Measurements from ENCODE around the gene C10orf90. TPM values are rescaled to one million over a fixed set of nuclear protein-coding genes. Genes with fewer than 3 reads are reported as not detected.

Gene C10orf90
- total RNA-seq, 4 donors from 2014 or later: 0.06 TPM; not detected in 3

GRCh38 chr10:126611303-126611702 is 59.2 kb downstream of the C10orf90 start:
- Histone ChIP-seq H3K27ac (replicated peaks in 1 of 4) (no peak overlapping the region), H3K9me3 (no peaks in the 10 kb centered on the region), H3K27me3 (no peaks in the 10 kb centered on the region), H3K4me3 (no peak overlapping the region), H3K4me1 (no peaks in the 10 kb centered on the region), H3K36me3 (no peaks in the 10 kb centered on the region)
- WGBS: 66% methylated on average over 2 of the region's 2 CpGs
- DNase-seq (ENCODE audit: extremely low spot score): no peak
- intact Hi-C loops (cut with DNase I): no loop called here
- TF ChIP-seq EP300 (IDR thresholded peaks at IDR 0.05) (no peak), POLR2AphosphoS5 (IDR thresholded peaks at IDR 0.05) (no peak)

GRCh38 chr10:126609566-126609965 is 60.9 kb downstream of the C10orf90 start:
- Histone ChIP-seq H3K4me3 (no peak overlapping the region), H3K4me1 (no peaks in the 10 kb centered on the region), H3K27me3 (no peaks in the 10 kb centered on the region), H3K36me3 (no peaks in the 10 kb centered on the region), H3K9me3 (no peaks in the 10 kb centered on the region), H3K27ac (replicated peaks in 1 of 4) (no peak overlapping the region)
- intact Hi-C loops (cut with DNase I): no loop called here
- TF ChIP-seq POLR2A (IDR thresholded peaks at IDR 0.05; ENCODE audit: low read depth) (no peak), EP300 (IDR thresholded peaks at IDR 0.05) (no peak), POLR2AphosphoS5 (IDR thresholded peaks at IDR 0.05) (no peak), CTCF (IDR thresholded peaks at IDR 0.05) (no peak)
- WGBS: 73% methylated on average over 4 of the region's 4 CpGs
- no peak for DNase-seq (ENCODE audit: extremely low spot score)

GRCh38 chr10:126599949-126600682 is 70.4 kb downstream of the C10orf90 start:
- H3K36me3 ChIP-seq: no peaks in the 10 kb centered on the region
- DNase-seq (ENCODE audit: extremely low spot score): no peak
- TF ChIP-seq POLR2AphosphoS5 (IDR thresholded peaks at IDR 0.05) (no peak), EP300 (IDR thresholded peaks at IDR 0.05) (no peak), CTCF (IDR thresholded peaks at IDR 0.05) (no peak), POLR2A (IDR thresholded peaks at IDR 0.05; ENCODE audit: low read depth) (no peak)
- no peak overlapping the region for H3K27ac ChIP-seq (replicated peaks in 1 of 4)
- no peak overlapping the region for H3K4me3 ChIP-seq
- no peaks in the 10 kb centered on the region for H3K9me3 ChIP-seq
- intact Hi-C loops (cut with DNase I): no loop called here
- no peaks in the 10 kb centered on the region for H3K4me1 ChIP-seq
- WGBS: 79% methylated on average over 19 of the region's 19 CpGs
- H3K27me3 ChIP-seq: no peaks in the 10 kb centered on the region

- Histone ChIP-seq H3K9me3 (no peaks in the 10 kb centered on the region), H3K4me3 (no peak overlapping the region), H3K4me1 (no peaks in the 10 kb centered on the region), H3K27me3 (peaks cover 0 to 2% (median 0%) of the 10 kb centered on the region in 4 donors), H3K36me3 (no peaks in the 10 kb centered on the region), H3K27ac (replicated peaks in 1 of 4) (no peak overlapping the region)
- TF ChIP-seq CTCF (IDR thresholded peaks at IDR 0.05) (peak in 1 of 3 experiments; percentile 26), POLR2A (IDR thresholded peaks at IDR 0.05; ENCODE audit: low read depth) (no peak), POLR2AphosphoS5 (IDR thresholded peaks at IDR 0.05) (no peak)
- peak; percentile 31 for DNase-seq (ENCODE audit: extremely low spot score)
- intact Hi-C loops (cut with DNase I): no loop called here
- whole genome bisulfite sequencing: 80% methylated on average over 2 of the region's 3 CpGs
These were observed 72.5 kb downstream of the C10orf90 start for GRCh38 chr10:126598009-126598408.

- Histone ChIP-seq H3K4me3 (no peak overlapping the region), H3K9me3 (no peaks in the 10 kb centered on the region), H3K4me1 (no peaks in the 10 kb centered on the region), H3K27me3 (peaks cover 0 to 6% (median 0%) of the 10 kb centered on the region in 4 donors), H3K27ac (replicated peaks in 1 of 4) (no peak overlapping the region), H3K36me3 (no peaks in the 10 kb centered on the region)
- TF ChIP-seq POLR2AphosphoS5 (IDR thresholded peaks at IDR 0.05) (no peak), POLR2A (IDR thresholded peaks at IDR 0.05; ENCODE audit: low read depth) (no peak), EP300 (IDR thresholded peaks at IDR 0.05) (no peak), CTCF (IDR thresholded peaks at IDR 0.05) (no peak)
- no peak for DNase-seq (ENCODE audit: extremely low spot score)
- intact Hi-C loops (cut with DNase I): no loop called here
- 76% methylated on average over 2 of the region's 2 CpGs for WGBS
These were observed 73.3 kb downstream of the C10orf90 start for GRCh38 chr10:126597211-126597610.
